Measurements from ENCODE around the gene MYO5A.

GRCh38 chr15:52515343-52515742 lies 13.3 kb downstream of the MYO5A start:
- TF ChIP-seq USF2 (IDR thresholded peaks at IDR 0.05; ENCODE audit: borderline replicate concordance, low read depth, low read length) (no peak), CTCF (IDR thresholded peaks at IDR 0.05) (no peak)

Data from SK-N-SH (cell line).